HCT116 (cell line): Measurements from ENCODE around the gene DEPDC5. TPM values are rescaled to one million over a fixed set of nuclear protein-coding genes. Genes with fewer than 3 reads are reported as not detected.
"Not testable (repeated sequence)": the region's sequence is repeated elsewhere in the genome, so short reads cannot be mapped to it uniquely, and the experiment has no call there.

Experiments used
- ATAC-seq: fragments of 200-7000 bp; cut with Tn5 transposase; 2 replicates; pipeline ENCODE4 v1.9.1; 2020; ENCODE audit warnings: mild to moderate bottlenecking, moderate library complexity
- BruUV-seq: library from RNA; stranded (reverse); fragments of 400-500 nt; replicated peaks from 2 replicates; lab custom pipeline; 2021; lab: Mats Ljungman, UMichigan
- CTCF ChIA-PET: fragments of 300-600 bp; sonication (Branson Sonifier 250); formaldehyde crosslinking; loops from one replicate; lab custom pipeline; 2021; ENCODE audit warnings: antibody characterized with exemption; lab: Charles Lee
- POLR2A ChIA-PET: fragments of 300-600, 350-600 bp; sonication (Branson Sonifier 250); formaldehyde crosslinking; loops from one replicate; lab custom pipeline; 2021; ENCODE audit warnings: antibody characterized with exemption; lab: Charles Lee
- RAD21 ChIA-PET, 2 experiments: fragments of 300-600 bp; sonication (Branson Sonifier 250); formaldehyde crosslinking; loops; one replicate each; lab custom pipeline; 2023; ENCODE audit warnings: low total read pairs in 2 of 2; ENCODE audit not compliant: uncharacterized antibody in 2 of 2, unreplicated experiment in 2 of 2, low non-redundant PET in 1 of 2; lab: Charles Lee
- DNase-seq: peaks from one replicate; pipeline ENCODE4 v3.0.0-alpha.2; 2010; ENCODE audit warnings: low read depth, low spot score
- H2AFZ ChIP-seq: fragments of 200-600 bp; shearing (Covaris generic), sonication (generic); 2 replicates; pipeline ENCODE4 v1.6.1; 2017; ENCODE audit warnings: low read depth, mixed run types, mixed read lengths, antibody characterized with exemption, low read length; ENCODE audit not compliant: poor library complexity, severe bottlenecking
- H3K27ac ChIP-seq: 2 replicates; pipeline ENCODE4 v1.5.1; 2012; ENCODE audit warnings: low read depth, low read length
- H3K27me3 ChIP-seq: fragments of 200-600 bp; sonication (generic); 2 replicates; pipeline ENCODE4 v1.6.1; 2016; ENCODE audit warnings: mixed run types, low read length, mixed read lengths; ENCODE audit not compliant: insufficient read depth
- H3K36me3 ChIP-seq, 2 experiments: fragments of 200-500 bp in 1 of 2; fragments of 200-600 bp in 1 of 2; sonication (Bioruptor generic) in 1 of 2; sonication (generic) in 1 of 2; 2 replicates each; pipeline versions ENCODE4 v1.5.1 to v1.6.1; 2014 to 2016; ENCODE audit warnings: low read length in 2 of 2, inconsistent platforms in 1 of 2, mixed read lengths in 1 of 2, mixed run types in 1 of 2; ENCODE audit not compliant: insufficient read depth in 2 of 2, control insufficient read depth in 1 of 2
- H3K4me1 ChIP-seq, 2 experiments: fragments of 200-600 bp in 1 of 2; sonication (generic) in 1 of 2; 2 replicates each; pipeline versions ENCODE4 v1.5.1 to v1.6.1; 2012 to 2017; ENCODE audit warnings: low read length in 2 of 2, inconsistent platforms in 1 of 2, mild to moderate bottlenecking in 1 of 2, mixed read lengths in 1 of 2, mixed run types in 1 of 2, moderate library complexity in 1 of 2; ENCODE audit not compliant: insufficient read depth in 2 of 2, control insufficient read depth in 1 of 2
- H3K4me2 ChIP-seq: fragments of 200-600 bp; sonication (generic); 2 replicates; pipeline ENCODE4 v1.6.1; 2017; ENCODE audit warnings: mixed run types, low read length, mixed read lengths
- H3K4me3 ChIP-seq, 2 experiments: fragments of 200-600 bp in 1 of 2; sonication (generic) in 1 of 2; replicated peaks in 1 of 2; 2 replicates each; pipeline ENCODE4 v1.5.1; 2011 to 2016; ENCODE audit warnings: low read length in 2 of 2, control low read depth in 1 of 2, low read depth in 1 of 2, mild to moderate bottlenecking in 1 of 2, mixed read lengths in 1 of 2, mixed run types in 1 of 2
- H3K79me2 ChIP-seq: fragments of 200-600 bp; sonication (generic); 2 replicates; pipeline ENCODE4 v1.6.1; 2017; ENCODE audit warnings: mild to moderate bottlenecking, mixed run types, low read length, moderate library complexity, mixed read lengths; ENCODE audit not compliant: insufficient read depth
- H3K9ac ChIP-seq: fragments of 200-600 bp; sonication (generic); 2 replicates; pipeline ENCODE4 v1.6.1; 2016; ENCODE audit warnings: low read length, mixed read lengths
- H3K9me2 ChIP-seq: fragments of 200-600 bp; sonication (generic), shearing (Covaris generic); 2 replicates; pipeline ENCODE4 v1.6.1; 2017; ENCODE audit warnings: mixed run types, mild to moderate bottlenecking, moderate library complexity; ENCODE audit not compliant: insufficient read depth
- H3K9me3 ChIP-seq, 2 experiments: fragments of 200-500 bp in 1 of 2; fragments of 200-600 bp in 1 of 2; sonication (Bioruptor generic) in 1 of 2; sonication (generic) in 1 of 2; 2 replicates each; pipeline ENCODE4 v1.6.1; 2014 to 2017; ENCODE audit warnings: low read length in 2 of 2, mixed read lengths in 2 of 2, inconsistent platforms in 1 of 2, low read depth in 1 of 2, mild to moderate bottlenecking in 1 of 2, mixed run types in 1 of 2, moderate library complexity in 1 of 2; ENCODE audit not compliant: control insufficient read depth in 1 of 2, insufficient read depth in 1 of 2
- H4K20me1 ChIP-seq: fragments of 200-600 bp; sonication (generic), shearing (Covaris generic); 2 replicates; pipeline ENCODE4 v1.6.1; 2017; ENCODE audit warnings: mixed run types, mild to moderate bottlenecking, moderate library complexity; ENCODE audit not compliant: insufficient read depth
- FOSL1 ChIP-seq: IDR thresholded peaks from 2 replicates; pipeline ENCODE4 v1.6.1; 2012; ENCODE audit warnings: low read depth
- JUND ChIP-seq: IDR thresholded peaks from 2 replicates; pipeline ENCODE4 v1.6.1; 2012
- POLR2A ChIP-seq: IDR thresholded peaks from 2 replicates; pipeline ENCODE4 v1.7.0; 2011; ENCODE audit warnings: borderline replicate concordance; ENCODE audit not compliant: insufficient read depth, insufficient read length; ENCODE audit errors: extremely low read depth
- RAD21 ChIP-seq: IDR thresholded peaks from 2 replicates; pipeline ENCODE4 v1.6.1; 2012; ENCODE audit warnings: low read depth, mild to moderate bottlenecking
- REST ChIP-seq: IDR thresholded peaks from 2 replicates; pipeline ENCODE4 v1.6.1; 2012; ENCODE audit warnings: low read depth
- YY1 ChIP-seq: IDR thresholded peaks from 2 replicates; pipeline ENCODE4 v1.6.1; 2011; ENCODE audit warnings: low read length, low read depth, moderate library complexity, mild to moderate bottlenecking; ENCODE audit not compliant: insufficient replicate concordance; ENCODE audit errors: extremely low read depth
- intact Hi-C: fragments of 100-400 bp; cut with micrococcal nuclease; formaldehyde crosslinking; loops from 2 replicates; pipeline ENCODE4 v1.10.0; 2022
- total RNA-seq: library from RNA; stranded (reverse); gene quantifications from one replicate; pipeline ENCODE4 v1.2.1, GENCODE V29; 2021; ENCODE audit not compliant: unreplicated experiment

DEPDC5 gene
- total RNA-seq, 1 experiment from 2014 or later: 35.0 TPM

- TF ChIP-seq REST (no peak), JUND (no peak), RAD21 (no peak), POLR2A (no peak), YY1 (no peak)
These were observed 14.0 kb upstream of the DEPDC5 start (continued) for GRCh38 chr22:31739795-31740201.

GRCh38 chr22:31740314-31740713, 13.5 kb upstream of the DEPDC5 start:
- TF ChIP-seq FOSL1: peak; percentile 14; the same call in 1 of the 2 replicates
- H4K20me1 ChIP-seq, intact Hi-C loops, BruUV-seq, DNase-seq, H3K9me3 ChIP-seq, CTCF ChIA-PET, H3K27ac ChIP-seq, H3K9me2 ChIP-seq, RAD21 ChIA-PET, H3K4me3 ChIP-seq, H3K27me3 ChIP-seq, H2AFZ ChIP-seq, POLR2A ChIA-PET, H3K9ac ChIP-seq: not testable (repeated sequence)
- Histone ChIP-seq H3K79me2 (peaks cover 88% of the 10 kb centered on the region), H3K4me1 (peaks cover 6 to 23% of the 10 kb centered on the region in 2 experiments; a peak in 3 of 4 replicates), H3K4me2 (peak overlapping the region; percentile 59), H3K36me3 (peaks cover 7 to 10% of the 10 kb centered on the region in 2 experiments; a peak in 2 of 4 replicates)
- ATAC-seq: peak; percentile 55
